GM19351 (cell line): ENCODE results near the gene CFAP70.
"Not testable (repeated sequence)": the region's sequence is repeated elsewhere in the genome, so short reads cannot be mapped to it uniquely, and the experiment has no call there.

Experiments used
- ATAC-seq: cut with Tn5 transposase; IDR thresholded peaks from one replicate; pipeline ENCODE4 v1.9.1; 2021; ENCODE audit warnings: mild to moderate bottlenecking, moderate library complexity; ENCODE audit not compliant: unreplicated experiment

The CFAP70 gene

DNA sequence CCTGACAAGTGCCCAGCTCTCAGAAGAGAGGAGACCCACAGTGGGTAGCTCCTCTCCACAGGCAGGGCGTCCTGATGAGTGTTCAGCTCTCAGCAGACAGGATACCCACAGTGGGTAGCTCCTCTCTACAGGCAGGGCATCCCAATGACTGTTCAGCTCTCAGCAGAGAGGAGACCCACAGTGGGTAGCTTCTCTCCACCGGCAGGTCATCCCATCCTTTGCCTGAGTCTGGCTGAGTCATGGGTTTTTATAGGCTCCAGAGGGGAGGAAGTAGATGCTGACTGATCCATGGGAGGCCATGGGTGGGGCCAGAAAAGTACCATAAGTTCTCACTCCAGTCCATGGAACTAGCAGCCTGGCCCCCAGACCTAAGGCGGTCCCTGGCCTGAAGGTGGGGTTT lies 18.5 kb downstream of the CFAP70 start:
- ATAC-seq, result no peak

DNA sequence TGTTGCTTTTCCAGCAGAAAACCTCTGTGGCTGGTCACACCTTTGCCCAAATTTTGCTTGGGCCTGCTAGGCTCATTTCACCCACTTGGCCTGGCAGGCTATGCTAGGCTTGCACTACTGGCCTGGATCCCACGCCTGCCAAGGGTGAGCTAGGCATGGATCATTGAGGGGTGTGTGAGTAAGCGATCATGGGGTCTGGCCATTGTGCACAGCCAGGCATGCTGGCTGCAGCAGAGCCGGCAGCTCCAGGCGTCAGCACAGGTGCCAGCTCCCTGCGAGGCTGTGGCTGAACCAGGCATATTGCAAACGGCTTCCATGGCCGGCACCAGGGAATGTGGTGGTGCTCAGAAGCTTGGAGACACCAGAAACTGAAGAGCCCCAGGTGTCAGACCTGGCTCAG lies 19.2 kb downstream of the CFAP70 start:
- ATAC-seq, result no peak

DNA sequence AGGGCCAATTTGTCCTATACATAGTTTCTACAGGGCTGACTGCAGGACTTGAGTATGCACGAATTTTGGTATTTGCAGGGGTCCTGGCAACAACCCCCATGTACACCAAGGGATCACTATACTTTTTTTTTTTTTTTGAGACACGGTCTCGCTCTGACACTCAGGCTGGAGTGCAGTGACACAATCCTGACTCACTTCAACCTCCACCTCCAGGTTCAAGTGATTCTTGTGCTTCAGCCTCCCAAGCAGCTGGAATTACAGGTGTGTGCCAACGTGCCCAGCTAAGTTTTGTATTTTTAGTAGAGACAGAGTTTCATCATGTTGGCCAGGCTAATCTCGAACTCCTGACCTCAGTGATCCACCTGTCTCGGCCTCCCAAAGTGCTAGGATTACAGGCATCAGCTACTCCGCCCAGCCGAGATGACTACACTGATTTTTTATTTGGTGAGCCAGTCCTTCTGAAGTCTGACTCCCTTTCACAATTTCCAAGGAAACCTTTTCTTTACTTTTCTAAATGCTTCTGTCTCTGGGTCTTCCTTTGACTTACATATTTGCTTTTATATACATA lies 19.8 kb downstream of the CFAP70 start:
- ATAC-seq, result no peak

DNA sequence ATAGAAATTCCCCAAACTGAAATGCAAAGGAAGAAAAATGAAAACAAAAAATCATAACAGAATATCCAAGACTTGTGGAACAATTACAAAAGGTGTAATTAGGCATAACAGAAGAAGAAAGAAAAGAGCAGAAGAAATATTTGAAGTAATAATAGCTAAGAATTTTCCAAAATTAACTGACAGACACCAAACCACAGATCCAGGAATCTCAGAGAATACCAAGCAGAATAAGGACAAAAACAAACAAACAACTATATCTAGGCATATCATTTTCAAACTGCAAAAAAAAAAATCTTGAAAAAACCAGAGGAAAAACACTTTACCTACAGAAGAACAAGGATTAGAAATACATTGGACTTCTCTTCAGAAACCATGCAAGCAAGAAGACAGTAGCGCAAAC lies 25.5 kb downstream of the CFAP70 start:
- no peak for ATAC-seq

DNA sequence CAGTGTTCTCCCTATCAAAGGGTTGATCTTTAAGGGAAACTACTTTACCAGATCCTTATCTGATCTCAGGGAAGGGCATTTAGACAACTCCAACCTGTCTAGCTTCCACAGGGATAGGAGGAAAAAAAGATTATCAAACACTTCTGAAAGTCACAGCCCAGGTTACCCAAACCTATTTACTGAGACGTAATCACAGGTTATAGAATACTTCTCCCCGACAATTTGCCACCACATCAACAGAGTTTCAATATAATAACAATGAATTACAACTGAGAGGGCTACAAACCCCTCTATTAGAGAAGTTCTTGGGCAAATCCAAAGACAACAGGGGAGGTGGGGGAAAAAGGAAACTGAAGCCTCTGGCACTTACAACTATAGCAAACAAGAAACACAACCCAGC lies 26.3 kb downstream of the CFAP70 start:
- no peak for ATAC-seq

DNA sequence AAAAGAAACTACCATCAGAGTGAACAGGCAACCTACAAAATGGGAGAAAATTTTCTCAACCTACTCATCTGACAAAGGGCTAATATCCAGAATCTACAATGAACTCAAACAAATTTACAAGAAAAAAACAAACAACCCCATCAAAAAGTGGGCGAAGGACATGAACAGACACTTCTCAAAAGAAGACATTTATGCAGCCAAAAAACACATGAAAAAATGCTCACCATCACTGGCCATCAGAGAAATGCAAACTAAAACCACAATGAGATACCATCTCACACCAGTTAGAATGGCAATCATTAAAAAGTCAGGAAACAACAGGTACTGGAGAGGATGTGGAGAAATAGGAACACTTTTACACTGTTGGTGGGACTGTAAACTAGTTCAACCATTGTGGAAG lies 30.1 kb downstream of the CFAP70 start:
- not testable (repeated sequence) for ATAC-seq

DNA sequence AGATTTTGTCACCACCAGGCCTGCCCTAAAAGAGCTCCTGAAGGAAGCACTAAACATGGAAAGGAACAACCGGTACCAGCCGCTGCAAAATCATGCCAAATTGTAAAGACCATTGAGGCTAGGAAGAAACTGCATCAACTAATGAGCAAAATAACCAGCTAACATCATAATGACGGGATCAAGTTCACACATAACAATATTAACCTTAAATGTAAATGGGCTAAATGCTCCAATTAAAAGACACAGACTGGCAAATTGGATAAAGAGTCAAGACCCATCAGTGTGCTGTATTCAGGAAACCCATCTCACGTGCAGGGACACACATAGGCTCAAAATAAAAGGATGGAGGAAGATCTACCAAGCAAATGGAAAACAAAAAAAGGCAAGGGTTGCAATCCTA lies 33.4 kb downstream of the CFAP70 start:
- not testable (repeated sequence) for ATAC-seq

DNA sequence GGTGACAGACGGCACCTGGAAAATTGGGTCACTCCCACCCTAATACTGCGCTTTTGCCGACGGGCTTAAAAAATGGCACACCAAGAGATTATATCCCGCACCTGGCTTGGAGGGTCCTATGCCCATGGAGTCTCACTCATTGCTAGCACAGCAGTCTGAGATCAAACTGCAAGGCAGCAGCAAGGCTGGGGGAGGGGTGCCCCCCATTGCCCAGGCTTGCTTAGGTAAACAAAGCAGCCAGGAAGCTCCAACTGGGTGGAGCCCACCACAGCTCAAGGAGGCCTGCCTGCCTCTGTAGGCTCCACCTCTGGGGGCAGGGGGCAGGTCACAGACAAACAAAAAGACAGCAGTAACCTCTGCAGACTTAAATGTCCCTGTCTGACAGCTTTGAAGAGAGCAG lies 35.1 kb downstream of the CFAP70 start:
- not testable (repeated sequence) for ATAC-seq

DNA sequence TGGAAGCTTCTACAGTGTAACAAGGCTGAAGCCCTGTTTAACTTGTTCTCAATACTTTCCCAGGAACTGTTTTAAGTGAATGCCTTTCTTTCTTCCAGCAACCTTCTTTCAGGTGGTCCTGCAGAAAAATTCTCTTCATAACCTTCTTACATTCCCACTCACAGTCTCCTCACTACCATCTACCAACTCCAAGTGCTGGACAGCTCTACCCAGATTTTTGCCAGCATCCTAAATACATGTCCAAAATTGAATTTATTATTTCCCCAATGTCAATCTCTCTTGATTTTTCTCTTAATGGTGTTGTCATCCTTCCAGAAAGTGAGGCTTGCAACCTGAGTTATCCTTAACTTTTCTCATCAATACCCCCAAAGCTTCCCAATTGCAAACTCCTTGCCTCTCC lies 48.2 kb downstream of the CFAP70 start:
- no peak for ATAC-seq

DNA sequence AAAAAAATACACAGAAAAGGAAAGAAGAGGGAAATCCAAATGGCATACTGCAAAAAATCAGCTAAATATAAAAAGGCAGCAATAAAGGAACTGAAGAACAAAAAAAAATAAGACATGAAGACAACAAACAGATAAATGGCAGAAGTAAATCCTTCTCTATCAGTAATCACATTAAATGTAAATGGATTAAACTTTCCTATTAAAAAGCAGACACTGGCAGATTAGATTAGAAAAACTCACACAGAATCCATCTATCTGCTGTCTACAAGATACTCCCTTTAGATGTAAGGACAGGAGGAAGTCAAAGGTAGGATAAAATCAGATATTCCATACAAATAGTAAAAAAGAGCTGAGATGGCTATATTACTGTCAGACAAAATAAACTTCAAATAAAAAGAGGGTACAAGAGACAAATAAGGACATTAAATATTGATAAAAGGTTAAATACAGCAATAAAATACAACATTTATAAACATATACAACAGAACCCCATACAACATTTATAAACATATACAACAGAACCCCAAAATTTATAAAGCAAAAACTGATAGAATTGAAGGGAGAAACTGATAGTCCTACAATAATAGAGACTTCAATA lies 51.4 kb downstream of the CFAP70 start:
- no peak for ATAC-seq

DNA sequence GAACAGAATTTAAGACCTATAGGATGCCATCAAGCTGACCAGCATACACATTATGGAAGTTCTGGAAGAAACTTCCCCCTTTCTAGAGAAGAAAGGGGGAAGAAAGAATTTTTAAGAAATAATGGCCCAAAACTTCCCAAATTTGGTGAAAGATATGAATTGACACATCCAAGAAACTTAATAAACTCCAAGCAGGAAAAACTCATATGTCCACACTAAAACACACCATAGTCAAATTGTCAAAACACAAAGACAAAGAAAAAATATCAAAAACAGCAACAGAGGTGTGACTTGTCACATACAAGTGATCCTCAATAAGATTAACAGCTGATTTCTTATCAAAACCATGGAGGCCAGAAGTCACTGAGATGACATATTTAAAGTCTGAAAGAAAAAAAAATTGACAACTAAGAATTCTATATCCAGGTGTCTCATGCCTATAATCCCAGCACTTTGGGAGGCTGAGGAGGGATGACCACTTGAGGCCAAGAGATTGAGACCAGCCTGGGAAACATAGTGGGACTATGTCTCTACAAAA lies 52.4 kb downstream of the CFAP70 start:
- no peak for ATAC-seq

DNA sequence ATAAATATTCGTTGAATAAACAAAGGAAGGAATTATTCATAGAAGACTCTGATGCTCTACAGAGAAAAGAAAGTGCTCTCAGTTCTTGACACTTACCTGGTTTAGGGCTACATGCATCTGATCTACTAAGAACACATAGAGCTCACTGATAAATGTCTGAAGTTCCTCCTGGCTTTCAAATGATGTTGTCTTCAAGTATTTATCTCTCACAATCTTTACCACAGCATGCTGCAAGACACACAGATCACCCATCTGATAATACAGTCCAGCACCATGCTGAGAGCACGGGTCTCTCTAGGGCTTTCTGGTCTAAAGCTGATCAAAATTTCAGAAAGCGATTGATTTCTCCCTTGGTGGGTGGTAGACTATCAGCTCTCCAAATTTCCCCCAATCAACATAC lies 61.7 kb downstream of the CFAP70 start:
- no peak for ATAC-seq

DNA sequence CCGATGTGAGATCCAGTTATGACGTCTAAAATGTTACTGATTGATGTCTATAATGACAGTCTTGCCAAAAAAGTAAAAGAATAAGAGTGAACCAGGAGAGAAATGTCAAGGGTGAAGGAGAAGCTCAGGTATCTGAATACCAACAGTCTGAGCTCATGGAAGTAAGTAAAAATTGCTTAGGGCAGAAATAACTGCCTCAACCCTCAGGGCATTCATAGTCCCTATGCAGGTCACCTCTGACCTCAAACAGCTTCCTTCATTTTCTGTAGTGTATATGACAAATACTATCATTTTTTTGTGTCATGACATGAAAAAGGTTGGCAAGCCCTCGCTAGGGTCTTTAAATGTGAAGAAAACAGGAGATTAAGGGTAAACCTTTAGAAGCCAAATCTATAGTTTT lies 65.2 kb downstream of the CFAP70 start:
- no peak for ATAC-seq

DNA sequence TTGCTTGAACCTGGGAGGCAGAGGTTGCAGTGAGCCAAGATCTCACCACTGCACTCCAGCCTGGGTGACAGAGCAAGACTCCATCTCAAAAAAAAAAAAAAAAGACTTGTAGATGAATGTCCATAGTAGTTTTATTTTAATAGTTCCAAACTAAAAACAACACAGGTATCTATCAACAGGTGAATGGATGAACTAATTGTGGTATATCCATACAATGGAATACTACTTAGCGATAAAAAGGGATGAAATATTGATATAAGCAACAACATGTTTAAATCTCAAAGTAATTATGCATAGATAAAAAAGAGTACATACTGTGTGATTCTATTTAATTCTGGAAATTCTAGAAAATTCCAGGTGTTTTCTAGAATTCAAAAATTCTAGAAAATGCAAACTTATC lies 68.7 kb downstream of the CFAP70 start:
- ATAC-seq, result no peak

DNA sequence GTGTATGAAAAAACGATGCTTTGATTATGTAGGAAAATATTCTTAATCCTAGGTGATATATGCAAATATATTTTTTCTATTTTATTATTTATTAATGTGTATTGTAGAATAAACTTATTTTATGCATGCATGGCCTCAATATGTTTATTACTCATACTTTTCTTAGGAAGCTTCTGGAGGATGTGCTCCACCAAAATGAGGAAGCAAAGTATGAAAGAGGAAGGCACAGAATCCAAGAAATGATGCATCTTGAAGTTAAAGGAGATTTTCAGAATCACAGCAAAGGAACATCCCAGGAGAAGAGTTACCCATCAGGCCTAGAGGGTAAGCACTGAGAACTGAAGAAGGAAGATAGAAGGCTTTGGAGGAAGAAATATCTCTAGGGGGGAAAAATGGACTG lies 71.2 kb downstream of the CFAP70 start:
- ATAC-seq, result no peak

DNA sequence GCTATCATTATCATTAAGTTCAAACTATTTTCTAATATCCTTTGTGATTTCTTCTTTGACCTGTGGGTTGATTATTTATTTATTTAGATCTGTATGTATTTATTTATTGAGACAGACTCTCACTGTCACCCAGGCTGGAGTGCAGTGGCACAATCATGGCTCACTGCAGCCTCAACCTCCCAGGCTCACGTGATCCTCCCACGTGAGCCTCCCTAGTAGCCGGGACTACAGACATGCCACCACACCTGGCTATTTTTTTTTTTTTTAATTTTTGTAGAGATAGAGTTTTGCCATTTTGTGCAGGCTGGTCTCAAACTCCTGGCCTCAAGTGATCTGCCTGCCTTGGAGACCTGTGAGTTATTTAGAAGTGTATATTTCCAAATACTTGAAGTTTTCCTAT lies 77.6 kb downstream of the CFAP70 start:
- ATAC-seq, result no peak

DNA sequence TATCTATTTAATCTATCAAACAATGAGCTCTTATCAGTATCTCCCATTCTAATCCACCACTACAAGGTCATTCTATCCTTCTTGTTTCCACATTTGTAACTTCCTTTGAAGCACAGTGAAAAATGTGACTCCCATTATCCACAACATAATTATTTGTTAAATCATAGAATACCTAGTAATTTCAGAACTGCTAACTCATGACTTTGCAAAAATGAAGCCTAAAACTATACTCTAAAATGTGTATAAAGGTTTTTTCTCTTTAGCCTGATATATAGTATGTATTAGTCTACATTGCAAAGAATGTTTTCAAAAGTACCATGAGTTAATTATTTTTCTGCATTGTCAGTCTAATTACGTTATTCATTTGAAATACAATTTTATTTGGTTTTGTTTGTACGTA lies 94.2 kb downstream of the CFAP70 start:
- no peak for ATAC-seq

DNA sequence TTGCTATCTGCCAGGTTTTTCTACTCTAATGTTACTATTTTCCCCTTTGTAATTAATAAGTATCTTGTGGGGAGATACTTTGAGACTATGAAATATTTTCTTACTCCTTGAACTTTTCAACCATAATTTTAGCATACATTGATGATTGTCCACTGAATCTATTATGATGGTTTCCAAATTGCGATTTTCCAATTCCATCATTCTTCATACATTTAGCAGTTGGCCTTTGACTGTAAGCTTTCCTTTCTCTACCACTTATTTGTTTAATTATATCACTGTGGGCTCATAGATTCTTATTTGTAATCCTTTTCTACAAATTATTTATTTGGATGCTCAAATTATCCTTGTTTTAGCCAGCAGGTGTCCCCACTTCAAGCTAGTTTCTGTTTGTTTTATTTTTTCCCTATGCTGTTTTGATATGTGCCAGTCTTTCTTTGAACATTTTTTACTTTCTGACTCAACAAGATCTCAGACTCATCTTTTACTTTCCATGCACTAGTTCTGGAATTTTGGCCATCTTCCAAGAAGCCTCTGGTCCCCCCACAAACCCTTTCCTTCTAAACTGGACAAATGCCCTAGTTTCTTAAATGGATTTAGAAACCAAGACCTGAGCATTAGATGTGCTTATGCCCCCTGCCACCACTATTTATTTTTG lies 94.8 kb downstream of the CFAP70 start:
- ATAC-seq, result no peak

DNA sequence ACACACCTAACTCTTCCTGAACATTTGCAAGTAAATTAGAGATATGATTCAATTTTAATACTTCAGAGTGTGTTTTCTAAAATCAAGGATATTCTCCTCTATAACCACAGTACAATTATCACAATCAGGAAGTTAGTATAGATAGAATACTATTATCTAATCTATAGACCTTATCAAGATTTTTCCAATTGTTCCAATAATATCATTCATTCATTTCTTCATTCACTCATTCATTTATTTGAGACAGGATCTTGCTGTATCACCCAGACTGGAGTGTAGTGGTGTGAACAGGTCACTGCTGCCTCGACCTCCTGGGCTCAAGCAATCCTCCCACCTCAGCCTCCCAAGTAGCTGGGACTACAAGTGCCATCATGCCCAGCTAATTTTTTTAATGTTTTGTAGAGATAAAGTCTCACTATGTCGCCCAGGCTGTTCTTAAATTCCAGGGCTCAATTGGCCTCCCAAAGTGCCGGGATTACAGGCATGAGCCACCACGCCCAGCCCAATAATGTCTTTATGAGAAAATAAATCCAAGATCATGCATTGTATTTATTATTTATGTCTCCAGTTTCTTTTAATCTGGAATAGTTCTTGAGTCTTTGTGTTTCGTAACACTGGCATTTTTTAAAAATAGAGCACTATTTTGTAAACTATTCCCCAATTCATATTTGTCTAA lies 95.6 kb downstream of the CFAP70 start:
- ATAC-seq, result no peak

DNA sequence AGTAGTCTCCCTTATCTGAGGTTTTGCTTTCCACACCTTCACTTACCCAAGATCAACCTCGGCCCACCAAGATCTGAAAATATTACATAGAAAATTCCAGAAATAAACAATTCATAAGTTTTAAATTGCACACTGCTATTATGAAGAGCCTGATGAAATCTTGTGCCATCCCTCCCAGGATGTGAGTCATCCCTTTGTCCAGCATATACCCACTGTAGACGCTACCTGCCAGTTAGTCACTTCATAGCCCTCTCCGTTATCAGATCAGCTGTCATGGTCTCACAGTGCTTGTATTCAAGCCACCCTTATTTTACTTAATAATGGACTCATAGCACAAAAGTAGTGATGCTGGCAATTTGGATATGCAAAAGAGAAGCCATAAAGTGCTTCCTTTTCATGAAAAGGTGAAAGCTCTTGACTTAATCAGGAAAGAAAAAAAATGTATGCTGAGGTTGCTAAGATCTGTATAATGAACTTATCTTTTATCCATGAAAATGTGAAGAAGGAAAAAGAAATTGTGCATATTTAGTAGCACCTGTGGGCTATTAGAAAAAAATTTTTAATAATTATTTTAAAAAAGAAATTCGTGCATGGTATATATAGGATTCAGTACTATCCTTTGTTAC lies 96.4 kb downstream of the CFAP70 start:
- no peak for ATAC-seq

DNA sequence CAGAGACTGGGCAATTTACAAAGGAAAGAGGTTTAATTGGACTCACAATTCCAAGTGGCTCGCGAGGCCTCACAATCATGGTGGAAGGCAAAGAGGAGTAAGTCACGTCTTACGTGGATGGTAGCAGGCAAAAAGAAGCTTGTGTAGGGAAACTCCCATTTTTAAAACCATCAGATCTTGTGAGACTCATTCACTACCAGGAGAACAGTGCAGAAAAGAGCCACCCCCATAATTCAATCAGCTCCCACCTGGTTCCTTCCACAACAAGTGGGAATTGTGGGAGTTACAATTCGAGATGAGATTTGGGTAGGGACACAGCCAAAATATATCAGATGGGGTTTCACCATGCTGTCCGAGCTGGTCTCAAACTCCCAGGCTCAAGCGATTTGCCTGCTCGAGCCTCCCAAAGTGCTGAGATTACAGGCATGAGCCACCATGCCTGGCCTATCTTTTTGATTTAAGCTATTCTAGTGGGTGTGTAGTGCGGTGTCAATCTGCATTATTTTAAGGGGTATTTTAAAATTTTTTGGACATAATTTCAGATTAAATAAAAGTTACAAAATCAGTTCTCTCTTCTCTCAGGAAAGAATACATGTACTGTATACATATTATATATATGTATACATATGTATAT lies 97.2 kb downstream of the CFAP70 start:
- ATAC-seq, result no peak
